Nephron (organoid): ENCODE results near the gene SMCO2.

Experiments used
- H3K27ac Mint-ChIP-seq, 3 experiments: 2 replicates each; pipeline ENCODE4 v1.8.0; 2020; ENCODE audit warnings: mixed read lengths in 3 of 3, mild to moderate bottlenecking in 2 of 3, moderate library complexity in 1 of 3
- H3K27me3 Mint-ChIP-seq: 2 replicates; pipeline ENCODE4 v1.8.0; 2021; ENCODE audit warnings: low read depth, mild to moderate bottlenecking, moderate library complexity, mixed read lengths
- H3K36me3 Mint-ChIP-seq: 2 replicates; pipeline ENCODE4 v1.8.0; 2020; ENCODE audit warnings: low read depth, mixed read lengths
- H3K4me1 Mint-ChIP-seq: 2 replicates; pipeline ENCODE4 v1.8.0; 2020; ENCODE audit warnings: mixed read lengths
- H3K4me3 Mint-ChIP-seq, 3 experiments: 2 replicates each; pipeline ENCODE4 v1.8.0; 2020; ENCODE audit warnings: mild to moderate bottlenecking in 3 of 3, mixed read lengths in 3 of 3, moderate library complexity in 2 of 3
- H3K9me3 Mint-ChIP-seq: 2 replicates; pipeline ENCODE4 v1.8.0; 2020; ENCODE audit warnings: mixed read lengths
- CTCF ChIP-seq, 3 experiments: fragments of 200-600 bp; sonication (generic); IDR thresholded peaks; one replicate each; pipeline ENCODE4 v1.5.0; 2021; ENCODE audit warnings: antibody characterized with exemption in 3 of 3; ENCODE audit not compliant: unreplicated experiment in 3 of 3

The SMCO2 gene

GRCh38 chr12:27449026-27449425, 2.5 kb downstream of the SMCO2 start:
- Mint-ChIP-seq H3K9me3 (peaks cover 6% of the 10 kb centered on the region), H3K4me3 (no peak overlapping the region), H3K27ac (no peak overlapping the region), H3K4me1 (peaks cover 10% of the 10 kb centered on the region), H3K36me3 (no peaks in the 10 kb centered on the region), H3K27me3 (peaks cover 11% of the 10 kb centered on the region)
- TF ChIP-seq CTCF (IDR thresholded peaks at IDR 0.05; ENCODE audit: unreplicated experiment in 3 of 3), result no peak

GRCh38 chr12:27449893-27450534, 3.5 kb downstream of the SMCO2 start:
- H3K4me3 Mint-ChIP-seq, result no peak overlapping the region
- no peak for TF ChIP-seq CTCF (IDR thresholded peaks at IDR 0.05; ENCODE audit: unreplicated experiment in 3 of 3)

GRCh38 chr12:27451036-27451825, 4.7 kb downstream of the SMCO2 start:
- Mint-ChIP-seq H3K4me3 (no peak overlapping the region), H3K9me3 (peaks cover 6% of the 10 kb centered on the region), H3K36me3 (no peaks in the 10 kb centered on the region), H3K4me1 (peaks cover 10% of the 10 kb centered on the region), H3K27ac (peak overlapping the region in 1 of 3 experiments; percentile 40), H3K27me3 (peaks cover 9% of the 10 kb centered on the region)
- TF ChIP-seq CTCF (IDR thresholded peaks at IDR 0.05; ENCODE audit: unreplicated experiment in 3 of 3), result no peak

More at GRCh38 chr12:27449893-27450534, 3.5 kb downstream of the SMCO2 start:
- peaks cover 9% of the 10 kb centered on the region for H3K27me3 Mint-ChIP-seq
- no peak overlapping the region for H3K27ac Mint-ChIP-seq
- peaks cover 6% of the 10 kb centered on the region for H3K9me3 Mint-ChIP-seq
- no peaks in the 10 kb centered on the region for H3K36me3 Mint-ChIP-seq
- H3K4me1 Mint-ChIP-seq, result peaks cover 10% of the 10 kb centered on the region

GRCh38 chr12:27453421-27453820, 6.9 kb downstream of the SMCO2 start:
- no peak overlapping the region for H3K4me3 Mint-ChIP-seq
- peaks cover 10% of the 10 kb centered on the region for H3K4me1 Mint-ChIP-seq
- H3K36me3 Mint-ChIP-seq, result no peaks in the 10 kb centered on the region
- H3K27me3 Mint-ChIP-seq, result peaks cover 9% of the 10 kb centered on the region
- TF ChIP-seq CTCF (IDR thresholded peaks at IDR 0.05; ENCODE audit: unreplicated experiment in 3 of 3), result no peak
- peak overlapping the region; percentile 55 to 87 (median 70) for H3K27ac Mint-ChIP-seq
- H3K9me3 Mint-ChIP-seq, result no peaks in the 10 kb centered on the region

- Mint-ChIP-seq H3K36me3 (no peaks in the 10 kb centered on the region), H3K4me1 (peaks cover 10% of the 10 kb centered on the region), H3K4me3 (no peak overlapping the region), H3K27ac (no peak overlapping the region), H3K27me3 (no peaks in the 10 kb centered on the region), H3K9me3 (no peaks in the 10 kb centered on the region)
- TF ChIP-seq CTCF (IDR thresholded peaks at IDR 0.05; ENCODE audit: unreplicated experiment in 3 of 3), result no peak
Observed at GRCh38 chr12:27455589-27455988, 9.1 kb downstream of the SMCO2 start.
